Measurements from ENCODE around the gene RAB30. TPM values are rescaled to one million over a fixed set of nuclear protein-coding genes. Genes with fewer than 3 reads are reported as not detected.
A peak's percentile ranks its signal among the peaks of the same experiment; 100 is the strongest.
"Not testable (repeated sequence)": the region's sequence is repeated elsewhere in the genome, so short reads cannot be mapped to it uniquely, and the experiment has no call there.

RAB30 gene
- total RNA-seq, 2 experiments from 2014 or later: 9.8 to 10.9 TPM

GRCh38 chr11:83009999-83010398 is 61.7 kb downstream of the RAB30 start:
- H3K27me3 Mint-ChIP-seq: no peaks in the 10 kb centered on the region
- no peak for TF ChIP-seq CTCF (IDR thresholded peaks at IDR 0.05)
- POLR2A ChIA-PET: interaction anchor here (2.2 kb wide), 1 partner anchor 12 kb away, joined by 7 read pairs; no protein-coding TSS in a partner anchor
- intact Hi-C loops (cut with micrococcal nuclease): loop anchor here (5.0 to 10.0 kb wide), 2 partner anchors 45 to 48 kb away; no protein-coding TSS in a partner anchor
- ATAC-seq (no peak), DNase-seq (no peak)
- CTCF ChIA-PET: interaction anchor here (1.4 kb wide), 1 partner anchor 8 kb away, joined by 3 read pairs; no protein-coding TSS in a partner anchor
- no peaks in the 10 kb centered on the region for H3K9me3 Mint-ChIP-seq
- peaks cover 75% of the 10 kb centered on the region for H3K4me1 Mint-ChIP-seq (ENCODE audit: low read depth)
- no peak overlapping the region for H3K27ac Mint-ChIP-seq
- H3K36me3 Mint-ChIP-seq (ENCODE audit: low read depth): peaks cover 11% of the 10 kb centered on the region
- no peak overlapping the region for H3K4me3 Mint-ChIP-seq

GRCh38 chr11:83009136-83009535 is 62.6 kb downstream of the RAB30 start:
- Mint-ChIP-seq H3K4me1 (ENCODE audit: low read depth) (peaks cover 76% of the 10 kb centered on the region), H3K36me3 (ENCODE audit: low read depth) (peaks cover 11% of the 10 kb centered on the region)
- intact Hi-C loops (cut with micrococcal nuclease): loop anchor here (5.0 to 10.0 kb wide), 2 partner anchors 46 to 47 kb away; no protein-coding TSS in a partner anchor
- H3K27me3 Mint-ChIP-seq, DNase-seq, ATAC-seq, H3K27ac Mint-ChIP-seq, CTCF ChIA-PET, H3K9me3 Mint-ChIP-seq, H3K4me3 Mint-ChIP-seq: not testable (repeated sequence)
- POLR2A ChIA-PET: interaction anchor here (1.2 to 2.2 kb wide), 2 partner anchors 11 to 65 kb away, joined by 3 to 7 read pairs; no protein-coding TSS in a partner anchor

- intact Hi-C loops (cut with micrococcal nuclease): loop anchor here (5.0 to 10.0 kb wide), 2 partner anchors 46 kb away; no protein-coding TSS in a partner anchor
- Mint-ChIP-seq H3K4me1 (ENCODE audit: low read depth) (peaks cover 70% of the 10 kb centered on the region), H3K9me3 (no peaks in the 10 kb centered on the region), H3K36me3 (ENCODE audit: low read depth) (peaks cover 11% of the 10 kb centered on the region), H3K27ac (no peak overlapping the region), H3K4me3 (no peak overlapping the region), H3K27me3 (no peaks in the 10 kb centered on the region)
- no peak for DNase-seq
- POLR2A ChIA-PET: interaction anchor here (1.2 to 2.2 kb wide), 2 partner anchors 10 to 66 kb away, joined by 3 to 7 read pairs; no protein-coding TSS in a partner anchor
- CTCF ChIA-PET: interaction anchor here (1.1 kb wide), 1 partner anchor 62 kb away, joined by 3 read pairs; no protein-coding TSS in a partner anchor
- ATAC-seq: no peak
- no peak for TF ChIP-seq CTCF (IDR thresholded peaks at IDR 0.05)
Measured at GRCh38 chr11:83008581-83008923, 63.1 kb downstream of the RAB30 start.

DNA sequence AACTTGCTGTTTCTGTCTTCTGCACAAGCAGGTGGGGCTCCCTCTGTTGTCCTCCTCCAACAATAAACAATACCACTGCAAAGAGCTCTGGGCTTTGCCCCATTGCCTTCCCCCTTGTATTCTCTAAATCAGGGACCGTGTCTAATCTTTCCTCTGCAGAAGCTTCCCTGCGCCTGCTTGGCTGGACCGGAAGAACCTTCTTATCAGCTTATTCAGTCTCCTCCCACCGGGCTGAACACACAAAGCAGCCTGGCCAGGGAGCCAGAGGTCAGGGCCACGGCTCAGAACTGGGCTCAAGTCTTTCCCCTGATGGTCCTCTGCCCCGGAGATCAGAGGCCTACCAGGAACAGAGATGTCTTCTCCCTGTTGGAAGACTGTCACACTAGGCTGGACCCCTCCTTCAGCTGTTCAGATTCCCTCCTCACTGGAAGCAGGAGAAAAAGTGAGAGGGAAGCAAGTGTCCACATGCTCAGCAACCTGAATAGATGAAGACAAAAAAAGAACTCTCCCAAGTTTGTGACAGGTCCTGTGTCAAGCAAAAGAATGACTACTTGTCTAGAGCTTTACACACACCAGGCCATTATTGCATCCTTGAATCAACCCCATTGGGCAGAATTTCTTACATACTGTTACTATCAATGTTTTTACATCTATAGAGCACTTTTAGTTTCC is 63.7 kb downstream of the RAB30 start:
- H3K27me3 Mint-ChIP-seq: no peaks in the 10 kb centered on the region

More for the DNA sequence above, 63.7 kb downstream of the RAB30 start:
- ChIA-PET CTCF (interaction anchor here (1.1 to 1.7 kb wide), 4 partner anchors 9 to 141 kb away, joined by 3 to 5 read pairs (median 4); no protein-coding TSS in a partner anchor), POLR2A (interaction anchor here (1.2 to 2.2 kb wide), 3 partner anchors 10 to 13 kb away, joined by 5 to 8 read pairs (median 7); no protein-coding TSS in a partner anchor)
- no peak overlapping the region for H3K4me3 Mint-ChIP-seq
- DNase-seq (peak; percentile 15), ATAC-seq (no peak)
- H3K27ac Mint-ChIP-seq: peak overlapping the region; percentile 48
- no peak for TF ChIP-seq CTCF (IDR thresholded peaks at IDR 0.05)
- intact Hi-C loops (cut with micrococcal nuclease): loop anchor here (5.0 to 10.0 kb wide), 2 partner anchors 46 to 47 kb away; no protein-coding TSS in a partner anchor
- H3K4me1 Mint-ChIP-seq (ENCODE audit: low read depth): peaks cover 67% of the 10 kb centered on the region
- peaks cover 11% of the 10 kb centered on the region for H3K36me3 Mint-ChIP-seq (ENCODE audit: low read depth)
- H3K9me3 Mint-ChIP-seq: no peaks in the 10 kb centered on the region

Measured in activated CD8-positive, alpha-beta T cell treated with anti-CD3 and anti-CD28 coated beads for 36 hours (primary cell).